K562 (cell line): ENCODE measurements around the gene PODXL2. TPM values are rescaled to one million over a fixed set of nuclear protein-coding genes. Genes with fewer than 3 reads are reported as not detected.

Experiments used
- ADNP ChIP-seq: fragments of 200-800 bp; sonication (Bioruptor generic); IDR thresholded peaks from 2 replicates; pipeline ENCODE4 v1.6.1; 2016; ENCODE audit warnings: missing genetic modification characterization, missing compliant biosample characterization
- CGGBP1 ChIP-seq: fragments of 250-450 bp; sonication (Bioruptor Pico); IDR thresholded peaks from 2 replicates; pipeline ENCODE4 v1.9.0; 2021; ENCODE audit warnings: mild to moderate bottlenecking
- GTF3C2 ChIP-seq: IDR thresholded peaks from 3 replicates; pipeline ENCODE4 v1.6.1; 2011; ENCODE audit warnings: borderline replicate concordance, mild to moderate bottlenecking, moderate library complexity; ENCODE audit not compliant: insufficient read length; ENCODE audit errors: extremely low read depth
- HOXB6 ChIP-seq: fragments of 250-450 bp; sonication (Bioruptor Pico); IDR thresholded peaks from 2 replicates; pipeline ENCODE4 v1.5.1; 2022; ENCODE audit warnings: mild to moderate bottlenecking, borderline replicate concordance
- KLF1 ChIP-seq: fragments of 450-650 bp; IDR thresholded peaks from 2 replicates; pipeline ENCODE4 v1.6.1; 2016; ENCODE audit warnings: missing genetic modification characterization, missing compliant biosample characterization
- NEUROD1 ChIP-seq: fragments of 150-350 bp; IDR thresholded peaks from 2 replicates; pipeline ENCODE4 v1.6.1; 2014; ENCODE audit warnings: borderline replicate concordance, low read length, low read depth; ENCODE audit not compliant: partially characterized antibody
- ZNF764 ChIP-seq: fragments of 250-450 bp; sonication (Bioruptor Pico); IDR thresholded peaks from 2 replicates; pipeline ENCODE4 v1.4.0; 2020; ENCODE audit warnings: low read depth, mild to moderate bottlenecking, moderate library complexity
- polyA plus RNA-seq, 8 experiments: library from polyadenylated mRNA; depleted of rRNA in 4 of 8; stranded (reverse) in 5 of 8; unstranded in 3 of 8; fragments of >200 nt; fragmentation: Nextera tagmentation in 2 of 8; fragmentation: Illumina TruSeq in 1 of 8; extraction: Ambion mirVana in 2 of 8; extraction: Trizol in 1 of 8; gene quantifications; 2 replicates each; pipeline versions ENCODE4 v1.2.1 to v1.2.3, GENCODE V29; 2011 to 2014; ENCODE audit warnings: inconsistent platforms in 1 of 8, missing spikeins in 1 of 8
- total RNA-seq, 7 experiments: library from RNA; depleted of rRNA in 6 of 7; stranded (reverse); fragments of >200 nt in 6 of 7; fragmentation: Illumina TruSeq in 2 of 7; extraction: Trizol in 2 of 7; gene quantifications; 2 replicates each; pipeline versions ENCODE4 v1.2.1 to v1.2.3, GENCODE V29; 2011 to 2021; ENCODE audit warnings: low replicate concordance in 1 of 7
- TF ChIP-seq, protein P1 (sequence below): fragments of 450-650 bp; IDR thresholded peaks from 2 replicates; pipeline ENCODE4 v1.6.1; 2016; ENCODE audit warnings: mild to moderate bottlenecking, moderate library complexity

PODXL2 gene
- total and polyA plus RNA-seq, 9 of the 15 experiments (the other 6 are each of a cell fraction or from before 2014, with no cell fraction given): 0.03 to 52.5 (median 21.9) TPM

- TF ChIP-seq, protein P1, sequence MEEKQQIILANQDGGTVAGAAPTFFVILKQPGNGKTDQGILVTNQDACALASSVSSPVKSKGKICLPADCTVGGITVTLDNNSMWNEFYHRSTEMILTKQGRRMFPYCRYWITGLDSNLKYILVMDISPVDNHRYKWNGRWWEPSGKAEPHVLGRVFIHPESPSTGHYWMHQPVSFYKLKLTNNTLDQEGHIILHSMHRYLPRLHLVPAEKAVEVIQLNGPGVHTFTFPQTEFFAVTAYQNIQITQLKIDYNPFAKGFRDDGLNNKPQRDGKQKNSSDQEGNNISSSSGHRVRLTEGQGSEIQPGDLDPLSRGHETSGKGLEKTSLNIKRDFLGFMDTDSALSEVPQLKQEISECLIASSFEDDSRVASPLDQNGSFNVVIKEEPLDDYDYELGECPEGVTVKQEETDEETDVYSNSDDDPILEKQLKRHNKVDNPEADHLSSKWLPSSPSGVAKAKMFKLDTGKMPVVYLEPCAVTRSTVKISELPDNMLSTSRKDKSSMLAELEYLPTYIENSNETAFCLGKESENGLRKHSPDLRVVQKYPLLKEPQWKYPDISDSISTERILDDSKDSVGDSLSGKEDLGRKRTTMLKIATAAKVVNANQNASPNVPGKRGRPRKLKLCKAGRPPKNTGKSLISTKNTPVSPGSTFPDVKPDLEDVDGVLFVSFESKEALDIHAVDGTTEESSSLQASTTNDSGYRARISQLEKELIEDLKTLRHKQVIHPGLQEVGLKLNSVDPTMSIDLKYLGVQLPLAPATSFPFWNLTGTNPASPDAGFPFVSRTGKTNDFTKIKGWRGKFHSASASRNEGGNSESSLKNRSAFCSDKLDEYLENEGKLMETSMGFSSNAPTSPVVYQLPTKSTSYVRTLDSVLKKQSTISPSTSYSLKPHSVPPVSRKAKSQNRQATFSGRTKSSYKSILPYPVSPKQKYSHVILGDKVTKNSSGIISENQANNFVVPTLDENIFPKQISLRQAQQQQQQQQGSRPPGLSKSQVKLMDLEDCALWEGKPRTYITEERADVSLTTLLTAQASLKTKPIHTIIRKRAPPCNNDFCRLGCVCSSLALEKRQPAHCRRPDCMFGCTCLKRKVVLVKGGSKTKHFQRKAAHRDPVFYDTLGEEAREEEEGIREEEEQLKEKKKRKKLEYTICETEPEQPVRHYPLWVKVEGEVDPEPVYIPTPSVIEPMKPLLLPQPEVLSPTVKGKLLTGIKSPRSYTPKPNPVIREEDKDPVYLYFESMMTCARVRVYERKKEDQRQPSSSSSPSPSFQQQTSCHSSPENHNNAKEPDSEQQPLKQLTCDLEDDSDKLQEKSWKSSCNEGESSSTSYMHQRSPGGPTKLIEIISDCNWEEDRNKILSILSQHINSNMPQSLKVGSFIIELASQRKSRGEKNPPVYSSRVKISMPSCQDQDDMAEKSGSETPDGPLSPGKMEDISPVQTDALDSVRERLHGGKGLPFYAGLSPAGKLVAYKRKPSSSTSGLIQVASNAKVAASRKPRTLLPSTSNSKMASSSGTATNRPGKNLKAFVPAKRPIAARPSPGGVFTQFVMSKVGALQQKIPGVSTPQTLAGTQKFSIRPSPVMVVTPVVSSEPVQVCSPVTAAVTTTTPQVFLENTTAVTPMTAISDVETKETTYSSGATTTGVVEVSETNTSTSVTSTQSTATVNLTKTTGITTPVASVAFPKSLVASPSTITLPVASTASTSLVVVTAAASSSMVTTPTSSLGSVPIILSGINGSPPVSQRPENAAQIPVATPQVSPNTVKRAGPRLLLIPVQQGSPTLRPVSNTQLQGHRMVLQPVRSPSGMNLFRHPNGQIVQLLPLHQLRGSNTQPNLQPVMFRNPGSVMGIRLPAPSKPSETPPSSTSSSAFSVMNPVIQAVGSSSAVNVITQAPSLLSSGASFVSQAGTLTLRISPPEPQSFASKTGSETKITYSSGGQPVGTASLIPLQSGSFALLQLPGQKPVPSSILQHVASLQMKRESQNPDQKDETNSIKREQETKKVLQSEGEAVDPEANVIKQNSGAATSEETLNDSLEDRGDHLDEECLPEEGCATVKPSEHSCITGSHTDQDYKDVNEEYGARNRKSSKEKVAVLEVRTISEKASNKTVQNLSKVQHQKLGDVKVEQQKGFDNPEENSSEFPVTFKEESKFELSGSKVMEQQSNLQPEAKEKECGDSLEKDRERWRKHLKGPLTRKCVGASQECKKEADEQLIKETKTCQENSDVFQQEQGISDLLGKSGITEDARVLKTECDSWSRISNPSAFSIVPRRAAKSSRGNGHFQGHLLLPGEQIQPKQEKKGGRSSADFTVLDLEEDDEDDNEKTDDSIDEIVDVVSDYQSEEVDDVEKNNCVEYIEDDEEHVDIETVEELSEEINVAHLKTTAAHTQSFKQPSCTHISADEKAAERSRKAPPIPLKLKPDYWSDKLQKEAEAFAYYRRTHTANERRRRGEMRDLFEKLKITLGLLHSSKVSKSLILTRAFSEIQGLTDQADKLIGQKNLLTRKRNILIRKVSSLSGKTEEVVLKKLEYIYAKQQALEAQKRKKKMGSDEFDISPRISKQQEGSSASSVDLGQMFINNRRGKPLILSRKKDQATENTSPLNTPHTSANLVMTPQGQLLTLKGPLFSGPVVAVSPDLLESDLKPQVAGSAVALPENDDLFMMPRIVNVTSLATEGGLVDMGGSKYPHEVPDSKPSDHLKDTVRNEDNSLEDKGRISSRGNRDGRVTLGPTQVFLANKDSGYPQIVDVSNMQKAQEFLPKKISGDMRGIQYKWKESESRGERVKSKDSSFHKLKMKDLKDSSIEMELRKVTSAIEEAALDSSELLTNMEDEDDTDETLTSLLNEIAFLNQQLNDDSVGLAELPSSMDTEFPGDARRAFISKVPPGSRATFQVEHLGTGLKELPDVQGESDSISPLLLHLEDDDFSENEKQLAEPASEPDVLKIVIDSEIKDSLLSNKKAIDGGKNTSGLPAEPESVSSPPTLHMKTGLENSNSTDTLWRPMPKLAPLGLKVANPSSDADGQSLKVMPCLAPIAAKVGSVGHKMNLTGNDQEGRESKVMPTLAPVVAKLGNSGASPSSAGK: no peak
- TF ChIP-seq HOXB6 (CRISPR knock-in tag) (no peak), CGGBP1 (CRISPR knock-in tag) (no peak), GTF3C2 (no peak), KLF1 (tag) (no peak), NEUROD1 (no peak), ZNF764 (CRISPR knock-in tag) (no peak), ADNP (tag) (no peak)
Observed at GRCh38 chr3:127640042-127640355, 11.0 kb downstream of the PODXL2 start (continued).
